DLD1 (cell line): ENCODE results near the gene GTF2H1.
"Not testable (repeated sequence)": the region's sequence is repeated elsewhere in the genome, so short reads cannot be mapped to it uniquely, and the experiment has no call there.

Experiments
- in situ Hi-C: cut with HindIII; loops from 2 replicates; pipeline ENCODE4 v1.10.0; 2017; ENCODE audit warnings: low sequenced_read_pairs

The GTF2H1 gene

GRCh38 chr11:18317551-18317950 is 4.8 kb upstream of the GTF2H1 start:
- in situ Hi-C loops = no loop called here

GRCh38 chr11:18319914-18320313 is 2.5 kb upstream of the GTF2H1 start:
- in situ Hi-C loops = no loop called here

GRCh38 chr11:18320617-18321016 is 1.8 kb upstream of the GTF2H1 start:
- in situ Hi-C loops = no loop called here

- in situ Hi-C loops = no loop called here
Observed at GRCh38 chr11:18321578-18321968, 794 bp upstream of the GTF2H1 start.

GRCh38 chr11:18322818-18323570 is 627 bp downstream of the GTF2H1 start:
- in situ Hi-C loops = no loop called here

GRCh38 chr11:18323881-18324280 is 1.5 kb downstream of the GTF2H1 start:
- in situ Hi-C loops = not testable (repeated sequence)

GRCh38 chr11:18324381-18324780 is 2.0 kb downstream of the GTF2H1 start:
- in situ Hi-C loops = no loop called here

GRCh38 chr11:18329196-18329870 is 7.0 kb downstream of the GTF2H1 start:
- in situ Hi-C loops = no loop called here

- in situ Hi-C loops = no loop called here
Observed at GRCh38 chr11:18330921-18331320, 8.6 kb downstream of the GTF2H1 start.

- in situ Hi-C loops = no loop called here
Observed at GRCh38 chr11:18332302-18332701, 9.9 kb downstream of the GTF2H1 start.

GRCh38 chr11:18332891-18333290 is 10.5 kb downstream of the GTF2H1 start:
- in situ Hi-C loops = no loop called here

- in situ Hi-C loops = no loop called here
Observed at GRCh38 chr11:18347471-18348125, 25.2 kb downstream of the GTF2H1 start.

GRCh38 chr11:18352581-18352980 is 30.2 kb downstream of the GTF2H1 start:
- in situ Hi-C loops = no loop called here

GRCh38 chr11:18358646-18359045 is 36.3 kb downstream of the GTF2H1 start:
- in situ Hi-C loops = no loop called here

GRCh38 chr11:18361154-18361553 is 38.8 kb downstream of the GTF2H1 start:
- in situ Hi-C loops = no loop called here

- in situ Hi-C loops = no loop called here
Observed at GRCh38 chr11:18364495-18365073, 42.2 kb downstream of the GTF2H1 start.

GRCh38 chr11:18365741-18366140 is 43.4 kb downstream of the GTF2H1 start:
- in situ Hi-C loops = no loop called here

- in situ Hi-C loops = no loop called here
Observed at GRCh38 chr11:18366286-18366685, 43.9 kb downstream of the GTF2H1 start.

- in situ Hi-C loops = no loop called here
Observed at GRCh38 chr11:18367431-18367830, 45.1 kb downstream of the GTF2H1 start.

GRCh38 chr11:18368221-18368620 is 45.9 kb downstream of the GTF2H1 start:
- in situ Hi-C loops = no loop called here

- in situ Hi-C loops = no loop called here
Observed at GRCh38 chr11:18369398-18369797, 47.0 kb downstream of the GTF2H1 start.

GRCh38 chr11:18371279-18371678 is 48.9 kb downstream of the GTF2H1 start:
- in situ Hi-C loops = no loop called here
